Activated T-cell treated with anti-CD3 and anti-CD28 coated beads, Interleukin-2, amount 50 U/mL, for 72 hours (primary cell): ENCODE data around the gene UBXN6. TPM values are rescaled to one million over a fixed set of nuclear protein-coding genes. Genes with fewer than 3 reads are reported as not detected.

ENCODE experiments used
- total RNA-seq, 2 donors: library from RNA; stranded (reverse); gene quantifications; one replicate each; pipeline ENCODE4 v1.2.3, GENCODE V29; 2022

The UBXN6 gene
- total RNA-seq, 2 donors from 2014 or later, result 55.2 to 61.3 TPM

Other genes starting within 250 kb of the UBXN6 start
- gene EBI3, start 228.3 kb downstream of the UBXN6 start, total RNA-seq, result 10 to 100 TPM; 21.8 to 29.9 TPM
- gene YJU2, start 210.7 kb downstream of the UBXN6 start, total RNA-seq, result 10 to 100 TPM; 27.3 to 32.7 TPM
- not detected for gene SHD, start 178.5 kb downstream of the UBXN6 start, total RNA-seq
- 10 to 100 TPM; 19.8 to 29.1 TPM for gene TMIGD2, start 155.4 kb downstream of the UBXN6 start, total RNA-seq
- 10 to 100 TPM; 17.1 to 22.8 TPM for gene FSD1, start 153.2 kb downstream of the UBXN6 start, total RNA-seq
- gene STAP2, start 119.0 kb downstream of the UBXN6 start, total RNA-seq, result 10 to 100 TPM in 1 of 2 donors, 1 to 10 TPM in 1; 8.3 to 10.0 TPM
- 10 to 100 TPM in 1 of 2 donors, 1 to 10 TPM in 1; 9.7 to 10.3 TPM for gene MPND, start 114.2 kb downstream of the UBXN6 start, total RNA-seq
- gene SH3GL1, start 57.2 kb downstream of the UBXN6 start, total RNA-seq, result 10 to 100 TPM; 40.6 TPM
- gene CHAF1A, start 55.2 kb downstream of the UBXN6 start, total RNA-seq, result 10 to 100 TPM; 74.0 to 79.7 TPM
- gene HDGFL2, start 14.5 kb upstream of the UBXN6 start, total RNA-seq, result 10 to 100 TPM; 48.5 to 58.9 TPM
- gene PLIN4, start 60.7 kb upstream of the UBXN6 start, total RNA-seq, result under 1 TPM; 0.05 to 0.12 TPM
- gene PLIN5, start 77.4 kb upstream of the UBXN6 start, total RNA-seq, result under 1 TPM; 0.24 to 0.81 TPM
- 1 to 10 TPM in 1 of 2 donors, under 1 TPM in 1; 0.67 to 2.3 TPM for gene LRG1, start 82.2 kb upstream of the UBXN6 start, total RNA-seq
- under 1 TPM; 0.05 to 0.19 TPM for gene SEMA6B, start 101.9 kb upstream of the UBXN6 start, total RNA-seq
- gene TNFAIP8L1, start 181.7 kb upstream of the UBXN6 start, total RNA-seq, result 10 to 100 TPM; 22.1 to 25.7 TPM
- gene MYDGF, start 212.5 kb upstream of the UBXN6 start, total RNA-seq, result 10 to 100 TPM; 51.9 to 78.8 TPM